Natural killer cell (primary cell): ENCODE measurements around the gene LPAR3. TPM values are rescaled to one million over a fixed set of nuclear protein-coding genes. Genes with fewer than 3 reads are reported as not detected.

ENCODE experiments used
- ATAC-seq, 3 donors: fragments of 150-1000 bp in 2 of 3; fragments of 200-7000 bp in 1 of 3; cut with Tn5 transposase; 1 replicate in 1 of 3; 2 replicates in 2 of 3; pipeline ENCODE4 v1.10.0; 2021; ENCODE audit warnings: mild to moderate bottlenecking in 2 of 3, moderate library complexity in 2 of 3
- DNase-seq, 2 donors: peaks; one replicate each; pipeline versions ENCODE4 v3.0.0 to v3.0.0-alpha.2; 2013 to 2021; ENCODE audit warnings: mixed read lengths in 1 of 2
- H3K27ac ChIP-seq: one replicate; pipeline ENCODE4 v1.5.1; 2013; ENCODE audit warnings: mild to moderate bottlenecking, low read length
- H3K27me3 ChIP-seq: one replicate; pipeline ENCODE4 v1.6.1; 2013; ENCODE audit warnings: low read length; ENCODE audit not compliant: control insufficient read depth, insufficient read depth
- H3K36me3 ChIP-seq: one replicate; pipeline ENCODE4 v1.6.1; 2013; ENCODE audit warnings: low read length; ENCODE audit not compliant: control insufficient read depth, insufficient read depth
- H3K4me1 ChIP-seq: one replicate; pipeline ENCODE4 v1.6.1; 2013; ENCODE audit warnings: low read length; ENCODE audit not compliant: control insufficient read depth, insufficient read depth
- H3K4me3 ChIP-seq: one replicate; pipeline ENCODE4 v1.5.1; 2013; ENCODE audit warnings: low read length
- H3K9me3 ChIP-seq: one replicate; pipeline ENCODE4 v1.6.1; 2013; ENCODE audit warnings: low read length; ENCODE audit not compliant: control insufficient read depth, insufficient read depth
- H3K27ac Mint-ChIP-seq, 2 donors: one replicate each; pipeline ENCODE4 v1.8.0; 2022; ENCODE audit warnings: mild to moderate bottlenecking in 2 of 2, mixed read lengths in 2 of 2, moderate library complexity in 1 of 2
- H3K27me3 Mint-ChIP-seq, 2 donors: one replicate each; pipeline ENCODE4 v1.8.0; 2022; ENCODE audit warnings: low read depth in 2 of 2, mixed read lengths in 2 of 2
- H3K36me3 Mint-ChIP-seq: one replicate; pipeline ENCODE4 v1.8.0; 2022; ENCODE audit warnings: mixed read lengths
- H3K4me1 Mint-ChIP-seq, 2 donors: one replicate each; pipeline ENCODE4 v1.8.0; 2022; ENCODE audit warnings: mixed read lengths in 2 of 2
- H3K4me3 Mint-ChIP-seq: one replicate; pipeline ENCODE4 v1.8.0; 2022; ENCODE audit warnings: mild to moderate bottlenecking, moderate library complexity, mixed read lengths
- H3K9me3 Mint-ChIP-seq, 2 donors: one replicate each; pipeline ENCODE4 v1.8.0; 2022; ENCODE audit warnings: mixed read lengths in 2 of 2
- CTCF ChIP-seq: fragments of 200-600 bp; IDR thresholded peaks from one replicate; pipeline ENCODE4 v1.8.0; 2022; ENCODE audit warnings: antibody characterized with exemption
- WGBS: methylation state at CpG from one replicate; pipeline ENCODE4 v1.1.7; 2013; ENCODE audit warnings: missing lambda C conversion rate; ENCODE audit not compliant: insufficient coverage; 5-methylcytosine and 5-hydroxymethylcytosine counted together
- intact Hi-C: fragments of 100-400 bp; cut with micrococcal nuclease; formaldehyde crosslinking; loops from one replicate; pipeline ENCODE4 v1.14.2; 2022
- total RNA-seq, 4 donors: library from RNA; stranded (reverse); fragments of 120-200 nt in 1 of 4; gene quantifications; one replicate each; pipeline versions ENCODE4 v1.2.3 to v1.2.4, GENCODE V29; 2013 to 2022

The LPAR3 gene
- total RNA-seq, 3 donors from 2014 or later (not counting 1 experiment from before 2014, with no cell fraction given) = 0.48 to 0.64 TPM; not detected in 1

GRCh38 chr1:84803604-84804003, 89.4 kb downstream of the LPAR3 start:
- no peaks in the 10 kb centered on the region for H3K4me1 Mint-ChIP-seq

GRCh38 chr1:84802567-84803232, 90.3 kb downstream of the LPAR3 start:
- DNase-seq = no peak
- H3K27me3 Mint-ChIP-seq = peaks cover 0 to 19% of the 10 kb centered on the region in 2 donors
- Histone ChIP-seq H3K27ac (no peak overlapping the region), H3K4me3 (no peak overlapping the region), H3K36me3 (no peaks in the 10 kb centered on the region), H3K27me3 (no peaks in the 10 kb centered on the region), H3K9me3 (no peaks in the 10 kb centered on the region), H3K4me1 (no peaks in the 10 kb centered on the region)
- no peaks in the 10 kb centered on the region for H3K4me1 Mint-ChIP-seq
- H3K27ac Mint-ChIP-seq = no peak overlapping the region
- WGBS = no CpG with 5 or more reads among the region's 1 CpG
- no peak overlapping the region for H3K4me3 Mint-ChIP-seq
- TF ChIP-seq CTCF = no peak
- H3K9me3 Mint-ChIP-seq = no peaks in the 10 kb centered on the region
- intact Hi-C loops = no loop called here
- H3K36me3 Mint-ChIP-seq = no peaks in the 10 kb centered on the region
- ATAC-seq = no peak

More at GRCh38 chr1:84803604-84804003, 89.4 kb downstream of the LPAR3 start:
- Histone ChIP-seq H3K27ac (no peak overlapping the region), H3K36me3 (no peaks in the 10 kb centered on the region), H3K27me3 (no peaks in the 10 kb centered on the region), H3K4me3 (no peak overlapping the region), H3K9me3 (no peaks in the 10 kb centered on the region), H3K4me1 (no peaks in the 10 kb centered on the region)
- no peak for DNase-seq
- H3K27ac Mint-ChIP-seq = no peak overlapping the region
- no peaks in the 10 kb centered on the region for H3K36me3 Mint-ChIP-seq
- 100% methylated on average over 1 of the region's 1 CpG for WGBS
- intact Hi-C loops = no loop called here
- H3K4me3 Mint-ChIP-seq = no peak overlapping the region
- no peak for ATAC-seq
- H3K9me3 Mint-ChIP-seq = no peaks in the 10 kb centered on the region
- no peak for TF ChIP-seq CTCF
- peaks cover 0 to 16% of the 10 kb centered on the region in 2 donors for H3K27me3 Mint-ChIP-seq

GRCh38 chr1:84800090-84801073, 92.6 kb downstream of the LPAR3 start:
- intact Hi-C loops = no loop called here
- H3K36me3 Mint-ChIP-seq = no peaks in the 10 kb centered on the region
- WGBS = 72% methylated on average over 7 of the region's 7 CpGs
- Histone ChIP-seq H3K36me3 (no peaks in the 10 kb centered on the region), H3K4me1 (no peaks in the 10 kb centered on the region), H3K9me3 (no peaks in the 10 kb centered on the region), H3K27ac (no peak overlapping the region), H3K4me3 (no peak overlapping the region), H3K27me3 (no peaks in the 10 kb centered on the region)
- TF ChIP-seq CTCF = no peak
- peaks cover 4 to 11% of the 10 kb centered on the region in 2 donors for H3K27me3 Mint-ChIP-seq
- ATAC-seq (no peak), DNase-seq (no peak)
- H3K4me1 Mint-ChIP-seq = no peaks in the 10 kb centered on the region
- H3K9me3 Mint-ChIP-seq = no peaks in the 10 kb centered on the region
- no peak overlapping the region for H3K27ac Mint-ChIP-seq
- H3K4me3 Mint-ChIP-seq = no peak overlapping the region
